Measurements from ENCODE around the gene SETBP1.

DNA sequence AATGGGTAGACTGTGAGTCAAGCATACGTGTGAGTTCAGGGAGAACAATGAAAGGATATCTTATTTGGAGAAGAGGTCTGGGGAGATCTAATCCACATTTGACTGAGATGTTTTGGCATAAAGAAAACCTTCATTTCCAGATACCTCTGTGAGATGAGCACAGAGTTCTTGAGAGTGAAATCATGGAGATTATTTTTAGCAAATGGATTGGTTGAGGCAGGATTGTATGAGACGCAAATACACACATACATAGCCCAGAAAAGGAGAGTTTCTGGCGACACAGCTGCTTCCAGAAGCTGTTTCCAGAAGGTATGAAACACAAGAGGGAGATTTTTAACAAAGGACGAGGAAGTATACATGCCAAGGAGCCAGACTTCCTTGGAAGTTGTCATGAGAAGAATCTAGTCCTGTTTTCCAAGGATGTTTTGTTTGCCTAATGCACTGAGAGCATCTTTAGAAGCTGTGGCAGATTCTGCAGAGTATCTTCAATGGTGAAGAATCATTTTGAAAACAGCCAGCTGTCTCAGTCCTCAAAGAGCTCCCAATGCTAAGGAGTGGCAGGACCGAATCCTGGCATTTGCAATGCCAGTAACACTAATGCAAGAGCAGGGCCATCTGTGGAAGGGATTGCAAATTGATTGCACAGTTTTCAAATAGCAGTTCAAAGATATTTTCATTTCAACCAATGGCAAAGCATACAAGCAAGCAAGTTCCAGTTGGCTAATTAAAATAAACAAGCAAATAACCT is 177.2 kb downstream of the SETBP1 start:
- no peak for TF ChIP-seq YY1 (IDR thresholded peaks at IDR 0.05; ENCODE audit: insufficient read depth, insufficient read length)
- no peak for TF ChIP-seq ZNF274 (IDR thresholded peaks at IDR 0.05; ENCODE audit: low read depth, low read length)
